Measurements from ENCODE around the gene NHLRC4.

The NHLRC4 gene

GRCh38 chr16:553601-554296 is 13.1 kb upstream of the NHLRC4 start:
- DNase-seq = no peak

- DNase-seq = no peak
Measured at GRCh38 chr16:554297-554621, 12.5 kb upstream of the NHLRC4 start.

- DNase-seq = no peak
Measured at GRCh38 chr16:554640-555365, 12.0 kb upstream of the NHLRC4 start.

GRCh38 chr16:555528-556473 is 11.0 kb upstream of the NHLRC4 start:
- no peak for DNase-seq

- DNase-seq = no peak
Measured at GRCh38 chr16:556474-557173, 10.2 kb upstream of the NHLRC4 start.

GRCh38 chr16:557463-558297 is 9.1 kb upstream of the NHLRC4 start:
- DNase-seq = no peak

GRCh38 chr16:558298-559020 is 8.3 kb upstream of the NHLRC4 start:
- no peak for DNase-seq

- DNase-seq = no peak
Measured at GRCh38 chr16:559021-559380, 7.8 kb upstream of the NHLRC4 start.

GRCh38 chr16:559411-560203 is 7.2 kb upstream of the NHLRC4 start:
- no peak for DNase-seq

- no peak for DNase-seq
Measured at GRCh38 chr16:560204-560700, 6.6 kb upstream of the NHLRC4 start, which contains the start of gene PRR35. Gene PRR35, plus strand, starts transcription at chr16:560394. Its CDS starts 2,901 bp downstream, at chr16:563295.

GRCh38 chr16:560701-561412 is 5.9 kb upstream of the NHLRC4 start:
- DNase-seq = no peak

- DNase-seq = no peak
Measured at GRCh38 chr16:561413-561794, 5.4 kb upstream of the NHLRC4 start.

- DNase-seq = no peak
Measured at GRCh38 chr16:561957-562938, 4.6 kb upstream of the NHLRC4 start.

GRCh38 chr16:563072-563644 is 3.6 kb upstream of the NHLRC4 start:
- DNase-seq = no peak

GRCh38 chr16:564690-565418 is 2.0 kb upstream of the NHLRC4 start:
- no peak for DNase-seq

GRCh38 chr16:565419-566330 is 1.1 kb upstream of the NHLRC4 start:
- no peak for DNase-seq

All from inflammatory macrophage (primary cell).